ENCODE measurements around the gene ARL8B. TPM values are rescaled to one million over a fixed set of nuclear protein-coding genes. Genes with fewer than 3 reads are reported as not detected.

ARL8B gene
- total and polyA plus RNA-seq, 2 donors (not counting 1 experiment from before 2014, with no cell fraction given) = 74.8 to 98.4 TPM

GRCh38 chr3:5192571-5193365 is 70.7 kb downstream of the ARL8B start:
- TF ChIP-seq CTCF (conservative IDR thresholded peaks at IDR 0.05 in 1 of 2, IDR thresholded peaks at IDR 0.05 in 1 of 2; ENCODE audit: low read depth in 1 of 2, low read length in 2 of 2) (no peak), EZH2 (IDR thresholded peaks at IDR 0.05; ENCODE audit: low read length, missing control alignments) (no peak)
- Histone ChIP-seq H3K4me2 (ENCODE audit: extremely low read depth, insufficient read depth, low read length) (no peak overlapping the region), H3K36me3 (ENCODE audit: control insufficient read depth, insufficient read depth, low read length) (no peaks in the 10 kb centered on the region), H3K79me2 (ENCODE audit: control insufficient read depth, insufficient read depth, low read length) (peaks cover 68% of the 10 kb centered on the region), H4K20me1 (ENCODE audit: control insufficient read depth, extremely low read depth, insufficient read depth, low read length) (no peaks in the 10 kb centered on the region), H3K27me3 (ENCODE audit: control insufficient read depth, insufficient read depth, low read length) (no peaks in the 10 kb centered on the region), H3K4me3 (replicated peaks in 1 of 4; ENCODE audit: control extremely low read depth in 1 of 4, insufficient read depth in 1 of 4, low read depth in 3 of 4, low read length in 4 of 4) (no peak overlapping the region), H3K4me1 (ENCODE audit: control insufficient read depth, extremely low read depth, insufficient read depth, low read length) (peaks cover 15% of the 10 kb centered on the region), H3K9ac (ENCODE audit: insufficient read depth, low read length) (no peak overlapping the region), H3K9me3 (ENCODE audit: control insufficient read depth, insufficient read depth, low read depth, low read length) (no peaks in the 10 kb centered on the region), H2AFZ (ENCODE audit: low read length) (no peak overlapping the region), H3K27ac (ENCODE audit: insufficient read depth, low read length) (no peak overlapping the region)
- no peak for DNase-seq (ENCODE audit: low read depth in 2 of 2)

GRCh38 chr3:5194341-5194740 is 72.2 kb downstream of the ARL8B start:
- Histone ChIP-seq H3K4me2 (ENCODE audit: extremely low read depth, insufficient read depth, low read length) (no peak overlapping the region), H3K27ac (ENCODE audit: insufficient read depth, low read length) (no peak overlapping the region), H3K79me2 (ENCODE audit: control insufficient read depth, insufficient read depth, low read length) (peaks cover 60% of the 10 kb centered on the region), H4K20me1 (ENCODE audit: control insufficient read depth, extremely low read depth, insufficient read depth, low read length) (no peaks in the 10 kb centered on the region), H3K9me3 (ENCODE audit: control insufficient read depth, insufficient read depth, low read depth, low read length) (no peaks in the 10 kb centered on the region), H3K4me1 (ENCODE audit: control insufficient read depth, extremely low read depth, insufficient read depth, low read length) (peaks cover 12% of the 10 kb centered on the region), H3K9ac (ENCODE audit: insufficient read depth, low read length) (no peak overlapping the region), H3K36me3 (ENCODE audit: control insufficient read depth, insufficient read depth, low read length) (peaks cover 4% of the 10 kb centered on the region), H3K4me3 (replicated peaks in 1 of 4; ENCODE audit: control extremely low read depth in 1 of 4, insufficient read depth in 1 of 4, low read depth in 3 of 4, low read length in 4 of 4) (no peak overlapping the region), H3K27me3 (ENCODE audit: control insufficient read depth, insufficient read depth, low read length) (no peaks in the 10 kb centered on the region), H2AFZ (ENCODE audit: low read length) (no peak overlapping the region)
- no peak for DNase-seq (ENCODE audit: low read depth in 2 of 2)
- no peak for TF ChIP-seq EZH2 (IDR thresholded peaks at IDR 0.05; ENCODE audit: low read length, missing control alignments)
- no peak for TF ChIP-seq CTCF (conservative IDR thresholded peaks at IDR 0.05 in 1 of 2, IDR thresholded peaks at IDR 0.05 in 1 of 2; ENCODE audit: low read depth in 1 of 2, low read length in 2 of 2)

GRCh38 chr3:5194801-5195509 is 72.9 kb downstream of the ARL8B start:
- no peaks in the 10 kb centered on the region for H3K27me3 ChIP-seq (ENCODE audit: control insufficient read depth, insufficient read depth, low read length)
- no peak overlapping the region for H3K4me3 ChIP-seq (replicated peaks in 1 of 4; ENCODE audit: control extremely low read depth in 1 of 4, insufficient read depth in 1 of 4, low read depth in 3 of 4, low read length in 4 of 4)
- H2AFZ ChIP-seq (ENCODE audit: low read length) = no peak overlapping the region
- peaks cover 55% of the 10 kb centered on the region for H3K79me2 ChIP-seq (ENCODE audit: control insufficient read depth, insufficient read depth, low read length)
- H3K4me2 ChIP-seq (ENCODE audit: extremely low read depth, insufficient read depth, low read length) = no peak overlapping the region
- no peak overlapping the region for H3K27ac ChIP-seq (ENCODE audit: insufficient read depth, low read length)
- peaks cover 5% of the 10 kb centered on the region for H3K36me3 ChIP-seq (ENCODE audit: control insufficient read depth, insufficient read depth, low read length)
- H3K4me1 ChIP-seq (ENCODE audit: control insufficient read depth, extremely low read depth, insufficient read depth, low read length) = peaks cover 12% of the 10 kb centered on the region
- no peaks in the 10 kb centered on the region for H3K9me3 ChIP-seq (ENCODE audit: control insufficient read depth, insufficient read depth, low read depth, low read length)
- peak; percentile 62 to 93 for DNase-seq (ENCODE audit: low read depth in 2 of 2)
- TF ChIP-seq CTCF (conservative IDR thresholded peaks at IDR 0.05 in 1 of 2, IDR thresholded peaks at IDR 0.05 in 1 of 2; ENCODE audit: low read depth in 1 of 2, low read length in 2 of 2) (no peak), EZH2 (IDR thresholded peaks at IDR 0.05; ENCODE audit: low read length, missing control alignments) (no peak)
- no peaks in the 10 kb centered on the region for H4K20me1 ChIP-seq (ENCODE audit: control insufficient read depth, extremely low read depth, insufficient read depth, low read length)
- no peak overlapping the region for H3K9ac ChIP-seq (ENCODE audit: insufficient read depth, low read length)

Measured in fibroblast of lung (primary cell).